Vagina (tissue), 2 donors: ENCODE measurements around the gene DENND1C.

Source experiments
- CTCF ChIP-seq, 3 experiments: fragments of 450-650 bp in 2 of 3; fragments of 200-600 bp in 1 of 3; sonication (generic) in 1 of 3; IDR thresholded peaks; one replicate each; pipeline ENCODE4 v1.5.1; 2017 to 2019; ENCODE audit warnings: antibody characterized with exemption in 3 of 3, mild to moderate bottlenecking in 2 of 3, moderate library complexity in 2 of 3
- POLR2A ChIP-seq, 2 donors: fragments of 450-650 bp; IDR thresholded peaks; one replicate each; pipeline ENCODE4 v1.6.1; 2017; ENCODE audit warnings: antibody characterized with exemption in 2 of 2, mild to moderate bottlenecking in 2 of 2, moderate library complexity in 2 of 2
- POLR2AphosphoS5 ChIP-seq, 2 donors: sonication (generic); formaldehyde crosslinking; IDR thresholded peaks; one replicate each; pipeline ENCODE4 v1.9.0; 2017; ENCODE audit warnings: antibody characterized with exemption in 2 of 2, mild to moderate bottlenecking in 2 of 2, low read depth in 1 of 2; ENCODE audit not compliant: insufficient read depth in 1 of 2

- TF ChIP-seq POLR2AphosphoS5 (IDR thresholded peaks at IDR 0.05; ENCODE audit: insufficient read depth in 1 of 2, low read depth in 1 of 2): peak; percentile 62 to 73
- TF ChIP-seq CTCF (IDR thresholded peaks at IDR 0.05): no peak
- no peak for TF ChIP-seq POLR2A (IDR thresholded peaks at IDR 0.05)
Measured at GRCh38 chr19:6464070-6464873, 17.3 kb downstream of the DENND1C start, which contains the start of gene CRB3.
